Panc1 (cell line): ENCODE measurements around the gene HCFC1R1. TPM values are rescaled to one million over a fixed set of nuclear protein-coding genes. Genes with fewer than 3 reads are reported as not detected.

Experiments used
- ATAC-seq: fragments of 200-7000 bp; cut with Tn5 transposase; 2 replicates; pipeline ENCODE4 v1.9.1; 2020; ENCODE audit warnings: mild to moderate bottlenecking, moderate library complexity
- BruUV-seq: library from RNA; stranded (reverse); fragments of 400-500 nt; replicated peaks from 2 replicates; lab custom pipeline; 2021; lab: Mats Ljungman, UMichigan
- CTCF ChIA-PET: fragments of 300-600 bp; sonication (Branson Sonifier 250); formaldehyde crosslinking; loops from one replicate; lab custom pipeline; 2022; ENCODE audit warnings: antibody characterized with exemption; lab: Charles Lee
- POLR2A ChIA-PET: fragments of 300-600 bp; sonication (Branson Sonifier 250); formaldehyde crosslinking; loops from one replicate; lab custom pipeline; 2022; ENCODE audit warnings: antibody characterized with exemption; lab: Charles Lee
- DNase-seq: peaks from one replicate; pipeline ENCODE4 v3.0.0-alpha.2; 2010; ENCODE audit warnings: low read depth, low spot score
- H3K27ac ChIP-seq: 2 replicates; pipeline ENCODE4 v1.5.1; 2011; ENCODE audit warnings: mild to moderate bottlenecking, low read length, inconsistent platforms
- H3K27me3 ChIP-seq: fragments of 200-500 bp; sonication (Bioruptor generic); 2 replicates; pipeline ENCODE4 v1.6.0; 2014; ENCODE audit warnings: low read length, inconsistent platforms; ENCODE audit not compliant: control insufficient read depth, insufficient read depth
- H3K36me3 ChIP-seq: fragments of 200-500 bp; sonication (Bioruptor generic); 2 replicates; pipeline ENCODE4 v1.5.1; 2014; ENCODE audit warnings: inconsistent platforms, mild to moderate bottlenecking, low read length, moderate library complexity; ENCODE audit not compliant: control insufficient read depth, insufficient read depth
- H3K4me1 ChIP-seq: 2 replicates; pipeline ENCODE4 v1.5.1; 2011; ENCODE audit warnings: inconsistent platforms, mild to moderate bottlenecking, low read length, moderate library complexity; ENCODE audit not compliant: control insufficient read depth, insufficient read depth
- H3K4me3 ChIP-seq, 2 experiments: 2 replicates each; pipeline ENCODE4 v1.5.1; 2011 to 2012; ENCODE audit warnings: low read depth in 2 of 2, low read length in 2 of 2, mild to moderate bottlenecking in 2 of 2, inconsistent platforms in 1 of 2, moderate library complexity in 1 of 2
- H3K9me3 ChIP-seq: fragments of 200-500 bp; sonication (Bioruptor generic); 2 replicates; pipeline ENCODE4 v1.5.1; 2014; ENCODE audit warnings: low read depth, mild to moderate bottlenecking, inconsistent platforms, low read length, moderate library complexity; ENCODE audit not compliant: control insufficient read depth, insufficient read depth
- POLR2AphosphoS5 ChIP-seq: IDR thresholded peaks from 2 replicates; pipeline ENCODE4 v1.6.1; 2012; ENCODE audit warnings: mild to moderate bottlenecking, low read depth, low read length, moderate library complexity
- SIN3A ChIP-seq: IDR thresholded peaks from 2 replicates; pipeline ENCODE4 v1.6.1; 2012; ENCODE audit warnings: low read depth, mild to moderate bottlenecking, low read length, moderate library complexity, borderline replicate concordance; ENCODE audit not compliant: insufficient read depth
- TCF7L2 ChIP-seq: IDR thresholded peaks from 2 replicates; pipeline ENCODE4 v1.6.1; 2011; ENCODE audit warnings: mild to moderate bottlenecking, low read depth, low read length, inconsistent platforms
- in situ Hi-C: cut with HindIII; loops from 2 replicates; pipeline ENCODE4 v1.10.0; 2016; ENCODE audit warnings: low sequenced_read_pairs, low pct_unique_long_range_greater_than_20kb
- intact Hi-C: fragments of 100-400 bp; cut with micrococcal nuclease; formaldehyde crosslinking; loops from one replicate; pipeline ENCODE4 v1.10.0; 2022; ENCODE audit not compliant: unreplicated experiment
- total RNA-seq: library from RNA; stranded (reverse); gene quantifications from one replicate; pipeline ENCODE4 v1.2.1, GENCODE V29; 2021; ENCODE audit not compliant: unreplicated experiment
- TF ChIP-seq, protein P1 (sequence below), 2 experiments: IDR thresholded peaks; 2 replicates each; pipeline ENCODE4 v1.6.1; 2011 to 2012; ENCODE audit warnings: low read depth in 2 of 2, control low read depth in 1 of 2, low read length in 1 of 2, mild to moderate bottlenecking in 1 of 2, moderate library complexity in 1 of 2; ENCODE audit not compliant: insufficient read depth in 1 of 2
- TF ChIP-seq, protein P2 (sequence below): fragments of 450-650 bp; IDR thresholded peaks from 2 replicates; pipeline ENCODE4 v1.5.1; 2017; ENCODE audit warnings: mild to moderate bottlenecking

The HCFC1R1 gene
- total RNA-seq, 1 experiment from 2014 or later: 67.3 TPM

- Histone ChIP-seq H3K9me3 (no peaks in the 10 kb centered on the region), H3K4me3 (peak overlapping the region; percentile 94 to 95), H3K27me3 (no peaks in the 10 kb centered on the region), H3K27ac (peak overlapping the region; percentile 99), H3K36me3 (peaks cover 9% of the 10 kb centered on the region), H3K4me1 (peaks cover 16% of the 10 kb centered on the region)
- TF ChIP-seq, protein P1, sequence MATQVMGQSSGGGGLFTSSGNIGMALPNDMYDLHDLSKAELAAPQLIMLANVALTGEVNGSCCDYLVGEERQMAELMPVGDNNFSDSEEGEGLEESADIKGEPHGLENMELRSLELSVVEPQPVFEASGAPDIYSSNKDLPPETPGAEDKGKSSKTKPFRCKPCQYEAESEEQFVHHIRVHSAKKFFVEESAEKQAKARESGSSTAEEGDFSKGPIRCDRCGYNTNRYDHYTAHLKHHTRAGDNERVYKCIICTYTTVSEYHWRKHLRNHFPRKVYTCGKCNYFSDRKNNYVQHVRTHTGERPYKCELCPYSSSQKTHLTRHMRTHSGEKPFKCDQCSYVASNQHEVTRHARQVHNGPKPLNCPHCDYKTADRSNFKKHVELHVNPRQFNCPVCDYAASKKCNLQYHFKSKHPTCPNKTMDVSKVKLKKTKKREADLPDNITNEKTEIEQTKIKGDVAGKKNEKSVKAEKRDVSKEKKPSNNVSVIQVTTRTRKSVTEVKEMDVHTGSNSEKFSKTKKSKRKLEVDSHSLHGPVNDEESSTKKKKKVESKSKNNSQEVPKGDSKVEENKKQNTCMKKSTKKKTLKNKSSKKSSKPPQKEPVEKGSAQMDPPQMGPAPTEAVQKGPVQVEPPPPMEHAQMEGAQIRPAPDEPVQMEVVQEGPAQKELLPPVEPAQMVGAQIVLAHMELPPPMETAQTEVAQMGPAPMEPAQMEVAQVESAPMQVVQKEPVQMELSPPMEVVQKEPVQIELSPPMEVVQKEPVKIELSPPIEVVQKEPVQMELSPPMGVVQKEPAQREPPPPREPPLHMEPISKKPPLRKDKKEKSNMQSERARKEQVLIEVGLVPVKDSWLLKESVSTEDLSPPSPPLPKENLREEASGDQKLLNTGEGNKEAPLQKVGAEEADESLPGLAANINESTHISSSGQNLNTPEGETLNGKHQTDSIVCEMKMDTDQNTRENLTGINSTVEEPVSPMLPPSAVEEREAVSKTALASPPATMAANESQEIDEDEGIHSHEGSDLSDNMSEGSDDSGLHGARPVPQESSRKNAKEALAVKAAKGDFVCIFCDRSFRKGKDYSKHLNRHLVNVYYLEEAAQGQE (IDR thresholded peaks at IDR 0.05; ENCODE audit: insufficient read depth in 1 of 2, low read depth in 2 of 2, low read length in 1 of 2): no peak
- TF ChIP-seq, protein P2, sequence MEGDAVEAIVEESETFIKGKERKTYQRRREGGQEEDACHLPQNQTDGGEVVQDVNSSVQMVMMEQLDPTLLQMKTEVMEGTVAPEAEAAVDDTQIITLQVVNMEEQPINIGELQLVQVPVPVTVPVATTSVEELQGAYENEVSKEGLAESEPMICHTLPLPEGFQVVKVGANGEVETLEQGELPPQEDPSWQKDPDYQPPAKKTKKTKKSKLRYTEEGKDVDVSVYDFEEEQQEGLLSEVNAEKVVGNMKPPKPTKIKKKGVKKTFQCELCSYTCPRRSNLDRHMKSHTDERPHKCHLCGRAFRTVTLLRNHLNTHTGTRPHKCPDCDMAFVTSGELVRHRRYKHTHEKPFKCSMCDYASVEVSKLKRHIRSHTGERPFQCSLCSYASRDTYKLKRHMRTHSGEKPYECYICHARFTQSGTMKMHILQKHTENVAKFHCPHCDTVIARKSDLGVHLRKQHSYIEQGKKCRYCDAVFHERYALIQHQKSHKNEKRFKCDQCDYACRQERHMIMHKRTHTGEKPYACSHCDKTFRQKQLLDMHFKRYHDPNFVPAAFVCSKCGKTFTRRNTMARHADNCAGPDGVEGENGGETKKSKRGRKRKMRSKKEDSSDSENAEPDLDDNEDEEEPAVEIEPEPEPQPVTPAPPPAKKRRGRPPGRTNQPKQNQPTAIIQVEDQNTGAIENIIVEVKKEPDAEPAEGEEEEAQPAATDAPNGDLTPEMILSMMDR: peak; percentile 63
- TF ChIP-seq TCF7L2 (no peak), SIN3A (0 out of 2 replicates have a peak, but pooled peaks have one; percentile 14), POLR2AphosphoS5 (peak; percentile 5; the same call in 1 of the 2 replicates)
- ATAC-seq: peak; percentile 45
- in situ Hi-C loops: no loop called here
- CTCF ChIA-PET: no interaction called here
- intact Hi-C loops: no loop called here
- DNase-seq: peak; percentile 68
- TSS peak; percentile 88 for BruUV-seq
- POLR2A ChIA-PET: interaction anchor here (0.6 kb wide), 1 partner anchor 21 kb away, joined by 5 read pairs; no protein-coding TSS in a partner anchor
Measured at GRCh38 chr16:3021449-3022207, 2.1 kb downstream of the HCFC1R1 start.

- H3K36me3 ChIP-seq: peaks cover 9% of the 10 kb centered on the region
- DNase-seq: peak; percentile 69
- H3K27me3 ChIP-seq: no peaks in the 10 kb centered on the region
- H3K4me3 ChIP-seq: peak overlapping the region; percentile 94 to 95
- BruUV-seq: no TSS peak
- CTCF ChIA-PET: interaction anchor here (0.5 to 1.2 kb wide), 3 partner anchors 8 to 246 kb away, joined by 3 to 5 read pairs (median 5); no protein-coding TSS in a partner anchor
- H3K27ac ChIP-seq: peak overlapping the region; percentile 99
- POLR2A ChIA-PET: interaction anchor here (0.6 kb wide), 2 partner anchors 20 to 1135 kb away, joined by 5 to 10 read pairs; no protein-coding TSS in a partner anchor
- ATAC-seq: peak; percentile 26
- peaks cover 16% of the 10 kb centered on the region for H3K4me1 ChIP-seq
- peak; percentile 46 for TF ChIP-seq POLR2AphosphoS5
- TF ChIP-seq SIN3A: peak; percentile 63; the same call in 1 of the 2 replicates
- TF ChIP-seq, protein P1 (IDR thresholded peaks at IDR 0.05; ENCODE audit: insufficient read depth in 1 of 2, low read depth in 2 of 2, low read length in 1 of 2): no peak
- TF ChIP-seq, protein P2: no peak
- TF ChIP-seq TCF7L2: no peak
- H3K9me3 ChIP-seq: no peaks in the 10 kb centered on the region
- intact Hi-C loops (no loop called here), in situ Hi-C loops (no loop called here)
Measured at GRCh38 chr16:3020604-3021448, 2.9 kb downstream of the HCFC1R1 start.
